KMS-11 (cell line): ENCODE data around the gene IL18.
"Not testable (repeated sequence)": the region's sequence is repeated elsewhere in the genome, so short reads cannot be mapped to it uniquely, and the experiment has no call there.

Source experiments
- H2AFZ ChIP-seq: fragments of 200-600 bp; sonication (generic); 2 replicates; pipeline ENCODE4 v1.6.1; 2016; ENCODE audit warnings: antibody characterized with exemption, mixed run types, low read depth
- H3K27ac ChIP-seq: fragments of 200-600 bp; sonication (generic); 2 replicates; pipeline ENCODE4 v1.6.1; 2016; ENCODE audit warnings: mild to moderate bottlenecking, mixed run types
- H3K27me3 ChIP-seq: fragments of 200-600 bp; sonication (generic); 2 replicates; pipeline ENCODE4 v1.6.1; 2017; ENCODE audit warnings: mild to moderate bottlenecking, low read depth, mixed run types, moderate library complexity; ENCODE audit not compliant: insufficient read depth
- H3K36me3 ChIP-seq: fragments of 200-600 bp; sonication (generic); 2 replicates; pipeline ENCODE4 v1.6.1; 2017; ENCODE audit warnings: mild to moderate bottlenecking, mixed run types; ENCODE audit not compliant: insufficient read depth
- H3K4me1 ChIP-seq: fragments of 200-600 bp; sonication (generic); 2 replicates; pipeline ENCODE4 v1.6.1; 2016; ENCODE audit warnings: mild to moderate bottlenecking, low read depth, mixed run types; ENCODE audit not compliant: poor library complexity, severe bottlenecking
- H3K4me2 ChIP-seq: fragments of 200-600 bp; sonication (generic); 2 replicates; pipeline ENCODE4 v1.7.0; 2016; ENCODE audit warnings: mild to moderate bottlenecking, mixed run types
- H3K4me3 ChIP-seq: fragments of 200-600 bp; sonication (generic); IDR thresholded peaks from 2 replicates; pipeline ENCODE4 v1.6.1; 2017; ENCODE audit warnings: low read depth, low read length, mixed read lengths; ENCODE audit not compliant: insufficient read depth
- H3K79me2 ChIP-seq: fragments of 200-600 bp; sonication (generic); 2 replicates; pipeline ENCODE4 v1.6.1; 2016; ENCODE audit warnings: low read depth, mixed run types; ENCODE audit not compliant: insufficient read depth
- H3K9ac ChIP-seq: fragments of 200-600 bp; sonication (generic); 2 replicates; pipeline ENCODE4 v1.6.1; 2016; ENCODE audit warnings: mild to moderate bottlenecking, mixed run types
- H4K20me1 ChIP-seq: fragments of 200-600 bp; sonication (generic); 2 replicates; pipeline ENCODE4 v1.6.1; 2016; ENCODE audit warnings: mild to moderate bottlenecking, mixed run types; ENCODE audit not compliant: insufficient read depth
- TF ChIP-seq, protein P1 (sequence below): fragments of 200-600 bp; sonication (generic); conservative IDR thresholded peaks from 2 replicates; pipeline ENCODE4 v1.6.1; 2017; ENCODE audit warnings: low read depth, mild to moderate bottlenecking, antibody characterized with exemption, low read length, moderate library complexity, mixed read lengths

Gene IL18

DNA sequence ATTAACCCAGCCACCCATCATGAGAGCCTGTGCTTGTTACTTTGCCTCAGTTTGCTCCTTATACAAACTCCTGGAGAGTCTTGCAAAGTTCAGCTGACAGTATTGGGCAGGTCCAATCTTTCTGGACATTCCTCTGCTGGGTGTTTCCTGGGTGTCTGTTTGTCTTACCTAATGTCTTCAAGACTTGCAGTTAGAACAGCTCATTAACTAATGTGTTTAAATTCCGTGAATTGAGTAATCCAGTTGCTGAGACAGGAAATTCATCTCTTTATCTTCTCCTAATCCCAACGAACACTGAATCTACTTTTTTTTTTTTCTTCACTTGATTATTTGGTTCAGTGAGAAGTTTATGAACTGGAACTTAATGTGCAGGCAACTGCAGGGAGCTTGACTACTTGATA is 32.1 kb upstream of the IL18 start:
- H3K4me2 ChIP-seq, result no peak overlapping the region
- no peaks in the 10 kb centered on the region for H3K27me3 ChIP-seq
- no peaks in the 10 kb centered on the region for H3K4me1 ChIP-seq
- H3K4me3 ChIP-seq, result no peak overlapping the region
- no peak overlapping the region for H3K9ac ChIP-seq
- TF ChIP-seq, protein P1, sequence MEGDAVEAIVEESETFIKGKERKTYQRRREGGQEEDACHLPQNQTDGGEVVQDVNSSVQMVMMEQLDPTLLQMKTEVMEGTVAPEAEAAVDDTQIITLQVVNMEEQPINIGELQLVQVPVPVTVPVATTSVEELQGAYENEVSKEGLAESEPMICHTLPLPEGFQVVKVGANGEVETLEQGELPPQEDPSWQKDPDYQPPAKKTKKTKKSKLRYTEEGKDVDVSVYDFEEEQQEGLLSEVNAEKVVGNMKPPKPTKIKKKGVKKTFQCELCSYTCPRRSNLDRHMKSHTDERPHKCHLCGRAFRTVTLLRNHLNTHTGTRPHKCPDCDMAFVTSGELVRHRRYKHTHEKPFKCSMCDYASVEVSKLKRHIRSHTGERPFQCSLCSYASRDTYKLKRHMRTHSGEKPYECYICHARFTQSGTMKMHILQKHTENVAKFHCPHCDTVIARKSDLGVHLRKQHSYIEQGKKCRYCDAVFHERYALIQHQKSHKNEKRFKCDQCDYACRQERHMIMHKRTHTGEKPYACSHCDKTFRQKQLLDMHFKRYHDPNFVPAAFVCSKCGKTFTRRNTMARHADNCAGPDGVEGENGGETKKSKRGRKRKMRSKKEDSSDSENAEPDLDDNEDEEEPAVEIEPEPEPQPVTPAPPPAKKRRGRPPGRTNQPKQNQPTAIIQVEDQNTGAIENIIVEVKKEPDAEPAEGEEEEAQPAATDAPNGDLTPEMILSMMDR, result no peak
- no peaks in the 10 kb centered on the region for H3K36me3 ChIP-seq
- H4K20me1 ChIP-seq, result no peaks in the 10 kb centered on the region
- no peaks in the 10 kb centered on the region for H3K79me2 ChIP-seq
- no peak overlapping the region for H2AFZ ChIP-seq
- H3K27ac ChIP-seq, result no peak overlapping the region

DNA sequence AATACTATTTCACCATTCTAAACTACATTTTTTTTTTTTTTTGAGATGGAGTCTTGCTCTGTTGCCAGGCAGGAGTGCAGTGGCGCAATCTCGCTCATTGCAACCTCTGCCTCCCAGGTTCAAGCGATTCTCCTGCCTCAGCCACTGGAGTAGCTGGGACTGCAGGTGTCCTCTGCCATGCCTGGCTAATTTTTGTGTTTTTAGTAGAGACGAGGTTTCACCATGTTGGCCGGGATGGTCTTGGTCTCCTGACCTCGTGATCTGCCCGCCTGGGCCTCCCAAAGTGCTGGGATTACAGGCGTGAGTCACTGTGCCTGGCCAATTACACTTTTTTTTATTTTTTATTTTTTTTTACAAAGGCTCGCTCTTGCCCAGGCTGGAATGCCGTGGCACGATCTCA is 31.2 kb upstream of the IL18 start:
- H3K27me3 ChIP-seq, H3K4me1 ChIP-seq, H3K79me2 ChIP-seq, H2AFZ ChIP-seq, H3K27ac ChIP-seq, H3K36me3 ChIP-seq, H3K9ac ChIP-seq, H3K4me3 ChIP-seq, H4K20me1 ChIP-seq, H3K4me2 ChIP-seq: not testable (repeated sequence)

DNA sequence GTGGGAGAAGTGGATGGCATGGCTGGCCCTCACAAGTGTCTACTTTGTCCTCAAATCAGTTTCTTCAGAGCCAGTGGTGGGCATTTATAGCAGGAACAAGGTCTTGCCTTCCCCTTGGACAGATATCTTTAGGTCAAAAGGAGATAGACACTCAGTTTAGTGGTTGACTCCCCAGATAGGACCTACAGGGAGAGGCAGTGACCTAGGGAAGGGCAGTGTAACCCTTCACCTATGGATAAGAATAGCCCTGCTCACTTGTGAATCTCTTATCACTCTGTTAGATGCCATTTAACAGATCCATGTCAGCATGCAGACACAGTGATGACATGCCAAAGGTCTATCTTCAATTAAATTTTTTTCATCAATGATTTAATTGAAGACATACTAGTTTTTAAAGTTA is 22.4 kb upstream of the IL18 start:
- Histone ChIP-seq H3K4me3 (no peak overlapping the region), H2AFZ (no peak overlapping the region), H3K9ac (no peak overlapping the region), H3K79me2 (no peaks in the 10 kb centered on the region), H3K4me2 (no peak overlapping the region), H4K20me1 (no peaks in the 10 kb centered on the region), H3K36me3 (no peaks in the 10 kb centered on the region), H3K4me1 (no peaks in the 10 kb centered on the region), H3K27me3 (no peaks in the 10 kb centered on the region), H3K27ac (no peak overlapping the region)
- TF ChIP-seq, protein P1, result no peak

DNA sequence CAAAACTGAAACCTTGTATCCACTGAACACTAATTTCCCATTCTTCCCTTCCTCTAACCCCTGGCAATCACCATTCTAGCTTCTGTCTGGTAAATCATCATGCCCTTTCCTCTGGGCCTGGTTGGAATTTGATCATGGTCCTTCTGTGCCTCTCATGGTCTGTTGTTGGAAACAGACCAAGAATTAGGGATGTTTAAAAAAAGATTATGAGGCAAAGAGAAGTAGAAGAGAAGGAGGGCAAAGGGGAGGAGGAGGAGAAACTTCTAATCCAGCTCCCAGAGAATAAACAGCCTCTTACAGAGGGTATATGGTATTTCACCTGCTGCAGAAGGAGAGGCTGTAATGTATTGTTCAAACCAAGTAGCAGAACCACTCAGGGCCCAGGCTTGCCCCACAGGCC is 22.0 kb upstream of the IL18 start:
- Histone ChIP-seq H3K9ac (no peak overlapping the region), H3K79me2 (no peaks in the 10 kb centered on the region), H3K36me3 (no peaks in the 10 kb centered on the region), H3K27ac (no peak overlapping the region), H2AFZ (no peak overlapping the region), H3K4me1 (no peaks in the 10 kb centered on the region), H3K4me3 (no peak overlapping the region), H3K4me2 (no peak overlapping the region), H4K20me1 (no peaks in the 10 kb centered on the region), H3K27me3 (no peaks in the 10 kb centered on the region)
- TF ChIP-seq, protein P1, result no peak

DNA sequence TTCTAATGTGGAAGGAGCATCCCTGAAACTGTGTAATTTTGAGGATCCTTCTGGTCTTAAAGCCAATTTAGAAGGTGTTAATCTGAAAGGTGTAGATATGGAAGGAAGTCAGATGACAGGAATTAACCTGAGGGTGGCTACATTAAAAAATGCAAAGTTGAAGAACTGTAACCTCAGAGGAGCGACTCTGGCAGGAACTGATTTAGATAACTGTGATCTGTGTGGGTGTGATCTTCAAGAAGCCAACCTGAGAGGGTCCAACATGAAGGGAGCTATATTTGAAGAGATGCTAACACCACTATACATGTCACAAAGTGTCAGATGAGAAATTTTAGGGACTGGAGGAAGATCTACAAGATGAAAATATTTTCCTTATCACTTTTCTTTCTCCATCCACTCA is 19.0 kb upstream of the IL18 start:
- TF ChIP-seq, protein P1, result no peak
- Histone ChIP-seq H3K4me3 (no peak overlapping the region), H3K27ac (no peak overlapping the region), H2AFZ (no peak overlapping the region), H3K27me3 (no peaks in the 10 kb centered on the region), H3K4me2 (no peak overlapping the region), H3K9ac (no peak overlapping the region), H3K79me2 (no peaks in the 10 kb centered on the region), H3K36me3 (no peaks in the 10 kb centered on the region), H4K20me1 (no peaks in the 10 kb centered on the region), H3K4me1 (no peaks in the 10 kb centered on the region)
